GM19099 (cell line): Measurements from ENCODE around the gene OCIAD2.

Source experiments
- POLR2A ChIP-seq: IDR thresholded peaks from 3 replicates; pipeline ENCODE4 v1.6.1; 2011; ENCODE audit warnings: low read depth; ENCODE audit not compliant: insufficient read length; ENCODE audit errors: extremely low read depth

OCIAD2 gene

GRCh38 chr4:48913346-48913745 is 6.8 kb upstream of the OCIAD2 start:
- no peak for TF ChIP-seq POLR2A

- TF ChIP-seq POLR2A, result no peak
These were observed 5.8 kb upstream of the OCIAD2 start for GRCh38 chr4:48912349-48912748.

- no peak for TF ChIP-seq POLR2A
These were observed 3.9 kb upstream of the OCIAD2 start for GRCh38 chr4:48910511-48910910.

- no peak for TF ChIP-seq POLR2A
These were observed 3.1 kb upstream of the OCIAD2 start for GRCh38 chr4:48909697-48910096.

GRCh38 chr4:48908687-48909086 is 2.1 kb upstream of the OCIAD2 start:
- TF ChIP-seq POLR2A, result no peak

GRCh38 chr4:48907706-48908477 is 1.3 kb upstream of the OCIAD2 start:
- no peak for TF ChIP-seq POLR2A

GRCh38 chr4:48905363-48906015 is 1.1 kb downstream of the OCIAD2 start:
- no peak for TF ChIP-seq POLR2A

- TF ChIP-seq POLR2A, result no peak
These were observed 1.9 kb downstream of the OCIAD2 start for GRCh38 chr4:48904541-48905142.

- TF ChIP-seq POLR2A, result no peak
These were observed 2.5 kb downstream of the OCIAD2 start for GRCh38 chr4:48904101-48904500.

GRCh38 chr4:48902266-48902665 is 4.3 kb downstream of the OCIAD2 start:
- TF ChIP-seq POLR2A, result no peak

- no peak for TF ChIP-seq POLR2A
These were observed 5.4 kb downstream of the OCIAD2 start for GRCh38 chr4:48901196-48901595.

GRCh38 chr4:48899950-48900349 is 6.6 kb downstream of the OCIAD2 start:
- no peak for TF ChIP-seq POLR2A

GRCh38 chr4:48899432-48899749 is 7.2 kb downstream of the OCIAD2 start:
- TF ChIP-seq POLR2A, result no peak

GRCh38 chr4:48898733-48899431 is 7.7 kb downstream of the OCIAD2 start:
- no peak for TF ChIP-seq POLR2A

- TF ChIP-seq POLR2A, result no peak
These were observed 9.7 kb downstream of the OCIAD2 start for GRCh38 chr4:48896845-48897244.

- no peak for TF ChIP-seq POLR2A
These were observed 15.4 kb downstream of the OCIAD2 start for GRCh38 chr4:48891028-48891619.
